ENCODE measurements around the gene CYSLTR1. TPM values are rescaled to one million over a fixed set of nuclear protein-coding genes. Genes with fewer than 3 reads are reported as not detected.

The CYSLTR1 gene
- total and polyA plus RNA-seq, 2 of the 4 experiments (the other 2 are of a cell fraction): not detected

DNA sequence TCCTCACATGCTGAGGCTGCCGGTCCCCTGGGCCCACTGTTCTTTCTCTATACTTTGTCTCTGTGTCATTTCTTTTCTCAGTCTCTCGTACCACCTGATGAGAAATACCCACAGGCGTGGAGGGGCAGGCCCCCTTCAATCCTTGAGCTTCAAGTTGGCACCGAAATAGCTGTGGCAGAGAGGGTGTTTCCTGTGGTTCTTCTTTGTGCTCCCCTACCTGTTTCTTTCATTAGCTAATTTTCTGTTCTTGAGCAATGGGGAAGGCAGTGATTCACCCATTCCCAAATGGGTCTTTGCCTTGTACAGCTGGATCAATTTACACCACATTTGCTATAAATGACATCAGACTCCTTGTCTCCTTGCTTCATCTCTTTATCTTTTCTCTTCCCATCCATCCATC, 2.1 kb upstream of the CYSLTR1 start:
- TF ChIP-seq CHD1 (IDR thresholded peaks at IDR 0.05; ENCODE audit: low read depth, low read length) (no peak), POLR2A (IDR thresholded peaks at IDR 0.05; ENCODE audit: low read depth, low read length) (no peak), RFX5 (IDR thresholded peaks at IDR 0.05; ENCODE audit: low read depth, low read length) (no peak), CEBPB (IDR thresholded peaks at IDR 0.05; ENCODE audit: low read depth, low read length) (no peak), RAD21 (IDR thresholded peaks at IDR 0.05; ENCODE audit: low read length) (no peak), NFE2L2 (IDR thresholded peaks at IDR 0.05; ENCODE audit: low read depth, low read length) (no peak), SMC3 (IDR thresholded peaks at IDR 0.05; ENCODE audit: low read depth, low read length) (no peak), FOS (IDR thresholded peaks at IDR 0.05; ENCODE audit: low read depth, low read length) (no peak), MXI1 (IDR thresholded peaks at IDR 0.05; ENCODE audit: borderline replicate concordance, low read depth, low read length) (no peak), RCOR1 (IDR thresholded peaks at IDR 0.05; ENCODE audit: insufficient replicate concordance, low read length) (no peak), BHLHE40 (IDR thresholded peaks at IDR 0.05; ENCODE audit: low read depth, low read length) (no peak), MAZ (IDR thresholded peaks at IDR 0.05; ENCODE audit: borderline replicate concordance, low read depth, low read length) (no peak)
- TF ChIP-seq, protein P1, sequence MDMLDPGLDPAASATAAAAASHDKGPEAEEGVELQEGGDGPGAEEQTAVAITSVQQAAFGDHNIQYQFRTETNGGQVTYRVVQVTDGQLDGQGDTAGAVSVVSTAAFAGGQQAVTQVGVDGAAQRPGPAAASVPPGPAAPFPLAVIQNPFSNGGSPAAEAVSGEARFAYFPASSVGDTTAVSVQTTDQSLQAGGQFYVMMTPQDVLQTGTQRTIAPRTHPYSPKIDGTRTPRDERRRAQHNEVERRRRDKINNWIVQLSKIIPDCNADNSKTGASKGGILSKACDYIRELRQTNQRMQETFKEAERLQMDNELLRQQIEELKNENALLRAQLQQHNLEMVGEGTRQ (IDR thresholded peaks at IDR 0.05; ENCODE audit: low read depth, low read length): no peak
- TF ChIP-seq, protein P2, sequence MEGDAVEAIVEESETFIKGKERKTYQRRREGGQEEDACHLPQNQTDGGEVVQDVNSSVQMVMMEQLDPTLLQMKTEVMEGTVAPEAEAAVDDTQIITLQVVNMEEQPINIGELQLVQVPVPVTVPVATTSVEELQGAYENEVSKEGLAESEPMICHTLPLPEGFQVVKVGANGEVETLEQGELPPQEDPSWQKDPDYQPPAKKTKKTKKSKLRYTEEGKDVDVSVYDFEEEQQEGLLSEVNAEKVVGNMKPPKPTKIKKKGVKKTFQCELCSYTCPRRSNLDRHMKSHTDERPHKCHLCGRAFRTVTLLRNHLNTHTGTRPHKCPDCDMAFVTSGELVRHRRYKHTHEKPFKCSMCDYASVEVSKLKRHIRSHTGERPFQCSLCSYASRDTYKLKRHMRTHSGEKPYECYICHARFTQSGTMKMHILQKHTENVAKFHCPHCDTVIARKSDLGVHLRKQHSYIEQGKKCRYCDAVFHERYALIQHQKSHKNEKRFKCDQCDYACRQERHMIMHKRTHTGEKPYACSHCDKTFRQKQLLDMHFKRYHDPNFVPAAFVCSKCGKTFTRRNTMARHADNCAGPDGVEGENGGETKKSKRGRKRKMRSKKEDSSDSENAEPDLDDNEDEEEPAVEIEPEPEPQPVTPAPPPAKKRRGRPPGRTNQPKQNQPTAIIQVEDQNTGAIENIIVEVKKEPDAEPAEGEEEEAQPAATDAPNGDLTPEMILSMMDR (conservative IDR thresholded peaks at IDR 0.05; ENCODE audit: low read depth, low read length): no peak
- ATAC-seq (ENCODE audit: low read depth) (no peak), DNase-seq (no peak)
- Histone ChIP-seq H2BK5ac (ENCODE audit: low read depth, low read length, poor library complexity, severe bottlenecking) (no peak overlapping the region), H4K5ac (ENCODE audit: low read depth, low read length) (no peak overlapping the region), H3K18ac (ENCODE audit: low read depth, low read length) (no peak overlapping the region), H3K27ac (ENCODE audit: insufficient read depth, low read length) (no peak overlapping the region), H3K9ac (ENCODE audit: low read depth, low read length) (no peak overlapping the region), H2BK15ac (ENCODE audit: low read depth, low read length) (no peak overlapping the region), H3K4ac (ENCODE audit: low read depth, low read length) (no peak overlapping the region), H2AK5ac (ENCODE audit: low read depth, low read length) (no peak overlapping the region), H3K9me1 (ENCODE audit: insufficient read depth, low read length) (no peaks in the 10 kb centered on the region), H3K4me2 (ENCODE audit: low read depth, low read length) (no peak overlapping the region), H2BK120ac (ENCODE audit: low read depth, low read length) (no peak overlapping the region), H3K9me3 (ENCODE audit: control insufficient read depth, insufficient read depth, low read length) (no peaks in the 10 kb centered on the region), H2AK9ac (replicated peaks; ENCODE audit: low read depth, low read length, poor library complexity) (no peak overlapping the region), H3K36me3 (ENCODE audit: control insufficient read depth, insufficient read depth, low read length) (no peaks in the 10 kb centered on the region), H2BK20ac (ENCODE audit: low read depth, low read length) (no peak overlapping the region), H3K4me3 (ENCODE audit: insufficient read depth, low read depth, low read length) (no peak overlapping the region), H3K4me1 (ENCODE audit: control insufficient read depth, insufficient read depth, low read length) (no peaks in the 10 kb centered on the region), H3K27me3 (ENCODE audit: control insufficient read depth, insufficient read depth, low read length) (no peaks in the 10 kb centered on the region), H4K8ac (ENCODE audit: low read depth in 2 of 2, low read length in 2 of 2) (no peak overlapping the region), H3K14ac (replicated peaks; ENCODE audit: low read depth, low read length) (no peak overlapping the region), H4K20me1 (ENCODE audit: insufficient read depth, low read length) (no peaks in the 10 kb centered on the region), H3K23ac (ENCODE audit: low read depth, low read length) (no peak overlapping the region), H2AFZ (replicated peaks; ENCODE audit: low read length, poor library complexity) (no peak overlapping the region), H4K91ac (ENCODE audit: insufficient read depth, low read depth, low read length) (no peak overlapping the region), H3K56ac (ENCODE audit: extremely low read depth, insufficient read depth, low read length) (no peak overlapping the region), H3K79me1 (ENCODE audit: low read depth in 1 of 2, low read length in 2 of 2) (no peaks in the 10 kb centered on the region)
- intact Hi-C loops (cut with micrococcal nuclease): no loop called here
- ChIA-PET POLR2A (ENCODE audit: unreplicated experiment) (no interaction called here), CTCF (no interaction called here)
- WGBS, 2 experiments (ENCODE audit: extremely low coverage in 2 of 2, insufficient read length in 1 of 2): no CpG with 5 or more reads among the region's 4 CpGs
- no TSS peak for BruUV-seq (replicated peaks)
- dilution Hi-C loops (cut with HindIII; ENCODE audit: low sequenced_read_pairs, unreplicated experiment): no loop called here
- in situ Hi-C loops (cut with MboI; ENCODE audit: low sequenced_read_pairs): no loop called here
